ENCODE data around the gene SPATA3.

Gene SPATA3

GRCh38 chr2:230980468-230980867, 15.5 kb upstream of the SPATA3 start:
- DNase-seq (no peak), ATAC-seq (replicated peaks) (no peak)
- H3K4me1 Mint-ChIP-seq = peaks cover 2 to 14% of the 10 kb centered on the region in 2 donors
- no peak overlapping the region for H3K4me3 Mint-ChIP-seq
- H3K27ac Mint-ChIP-seq = no peak overlapping the region
- H3K27me3 Mint-ChIP-seq = peaks cover 19% of the 10 kb centered on the region in 2 donors
- H3K36me3 Mint-ChIP-seq = no peaks in the 10 kb centered on the region
- H3K9me3 Mint-ChIP-seq = no peaks in the 10 kb centered on the region

DNA sequence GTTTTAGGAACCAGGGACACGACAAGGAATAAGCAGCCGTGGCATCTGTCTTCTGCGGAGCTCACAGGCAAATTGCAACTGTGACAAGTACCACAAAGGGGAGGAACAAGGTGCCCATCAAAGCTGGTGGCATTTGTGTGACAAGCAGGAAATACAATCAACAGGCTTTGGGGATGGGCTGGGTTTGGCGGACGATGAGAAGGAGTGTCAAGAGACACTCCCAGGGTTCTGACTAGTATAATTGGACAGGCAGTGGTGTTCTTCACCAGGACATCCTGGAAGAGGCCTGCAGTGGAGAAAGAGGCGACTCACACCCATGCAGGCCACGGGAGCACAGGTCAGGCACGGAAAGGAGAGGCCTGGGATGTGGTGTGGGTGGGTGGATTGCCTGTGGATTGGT, 14.2 kb upstream of the SPATA3 start:
- no peak overlapping the region for H3K4me3 Mint-ChIP-seq
- peaks cover 11 to 14% of the 10 kb centered on the region in 2 donors for H3K4me1 Mint-ChIP-seq
- ATAC-seq (replicated peaks) = no peak
- H3K27me3 Mint-ChIP-seq = peaks cover 14 to 22% of the 10 kb centered on the region in 2 donors
- no peak overlapping the region for H3K27ac Mint-ChIP-seq
- no peaks in the 10 kb centered on the region for H3K36me3 Mint-ChIP-seq
- H3K9me3 Mint-ChIP-seq = no peaks in the 10 kb centered on the region
- DNase-seq = no peak

GRCh38 chr2:230982126-230982525, 13.8 kb upstream of the SPATA3 start:
- Mint-ChIP-seq H3K4me1 (peaks cover 9 to 18% of the 10 kb centered on the region in 2 donors), H3K9me3 (no peaks in the 10 kb centered on the region), H3K4me3 (no peak overlapping the region), H3K36me3 (no peaks in the 10 kb centered on the region), H3K27me3 (peaks cover 13 to 23% of the 10 kb centered on the region in 2 donors), H3K27ac (no peak overlapping the region)
- DNase-seq (no peak), ATAC-seq (replicated peaks) (no peak)

GRCh38 chr2:230982528-230982927, 13.4 kb upstream of the SPATA3 start:
- H3K27ac Mint-ChIP-seq = no peak overlapping the region

GRCh38 chr2:230983566-230983965, 12.4 kb upstream of the SPATA3 start:
- ATAC-seq (replicated peaks) (no peak), DNase-seq (no peak)
- Mint-ChIP-seq H3K9me3 (no peaks in the 10 kb centered on the region), H3K27me3 (peaks cover 20 to 32% of the 10 kb centered on the region in 2 donors), H3K36me3 (no peaks in the 10 kb centered on the region), H3K4me1 (peaks cover 9 to 19% of the 10 kb centered on the region in 2 donors), H3K4me3 (no peak overlapping the region), H3K27ac (peak overlapping the region; percentile 65)

More at GRCh38 chr2:230982528-230982927, 13.4 kb upstream of the SPATA3 start:
- DNase-seq (no peak), ATAC-seq (replicated peaks) (no peak)
- no peak overlapping the region for H3K4me3 Mint-ChIP-seq
- H3K4me1 Mint-ChIP-seq = peaks cover 9 to 19% of the 10 kb centered on the region in 2 donors
- no peaks in the 10 kb centered on the region for H3K36me3 Mint-ChIP-seq
- H3K9me3 Mint-ChIP-seq = no peaks in the 10 kb centered on the region
- peaks cover 13 to 23% of the 10 kb centered on the region in 2 donors for H3K27me3 Mint-ChIP-seq

GRCh38 chr2:230984393-230985220, 11.3 kb upstream of the SPATA3 start:
- no peaks in the 10 kb centered on the region for H3K36me3 Mint-ChIP-seq
- DNase-seq (peak; percentile 30), ATAC-seq (replicated peaks) (peak; percentile 58 to 81)
- peaks cover 9 to 19% of the 10 kb centered on the region in 2 donors for H3K4me1 Mint-ChIP-seq
- H3K27me3 Mint-ChIP-seq = peaks cover 20 to 34% of the 10 kb centered on the region in 2 donors
- H3K9me3 Mint-ChIP-seq = no peaks in the 10 kb centered on the region
- peak overlapping the region; percentile 65 for H3K27ac Mint-ChIP-seq
- H3K4me3 Mint-ChIP-seq = no peak overlapping the region

DNA sequence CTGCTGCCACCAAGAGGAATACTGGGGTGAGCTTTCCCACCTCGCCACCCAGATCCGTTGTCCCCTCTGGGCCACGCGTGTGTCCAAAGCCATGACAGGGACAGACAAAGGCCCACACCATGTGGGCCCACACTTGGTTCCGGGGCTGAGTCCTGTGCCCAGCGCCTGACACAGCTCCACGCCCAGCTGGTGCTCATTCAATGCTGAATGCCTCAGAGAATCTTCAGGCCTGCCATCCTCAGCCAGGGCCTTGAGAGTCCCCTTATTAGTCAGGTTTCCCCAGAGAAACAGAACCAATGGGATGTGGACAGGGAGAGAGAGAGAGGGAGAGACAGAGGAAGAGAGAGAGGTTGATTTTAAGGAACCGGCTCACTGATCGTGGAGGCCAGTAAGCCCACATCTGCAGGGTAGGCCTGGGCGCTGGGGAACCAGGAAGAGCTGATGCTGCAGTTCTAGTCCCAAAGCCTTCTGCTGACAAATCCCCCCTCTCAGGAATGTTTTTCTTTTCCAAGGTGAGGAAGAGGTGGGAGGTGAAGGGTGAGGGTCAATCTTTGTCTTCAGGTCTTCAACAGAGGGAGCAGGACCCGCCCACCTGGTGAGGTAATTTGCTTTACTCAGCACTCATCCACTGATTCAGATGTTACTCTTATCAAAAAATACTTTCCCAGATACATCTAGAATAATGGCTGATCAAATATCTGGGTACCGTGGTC, 10.2 kb upstream of the SPATA3 start:
- Mint-ChIP-seq H3K27me3 (peaks cover 20 to 40% of the 10 kb centered on the region in 2 donors), H3K9me3 (no peaks in the 10 kb centered on the region), H3K36me3 (no peaks in the 10 kb centered on the region), H3K27ac (peak overlapping the region; percentile 31), H3K4me3 (peak overlapping the region in 1 of 2 donors; percentile 68), H3K4me1 (peaks cover 9 to 19% of the 10 kb centered on the region in 2 donors)
- ATAC-seq (replicated peaks) (no peak), DNase-seq (no peak)

DNA sequence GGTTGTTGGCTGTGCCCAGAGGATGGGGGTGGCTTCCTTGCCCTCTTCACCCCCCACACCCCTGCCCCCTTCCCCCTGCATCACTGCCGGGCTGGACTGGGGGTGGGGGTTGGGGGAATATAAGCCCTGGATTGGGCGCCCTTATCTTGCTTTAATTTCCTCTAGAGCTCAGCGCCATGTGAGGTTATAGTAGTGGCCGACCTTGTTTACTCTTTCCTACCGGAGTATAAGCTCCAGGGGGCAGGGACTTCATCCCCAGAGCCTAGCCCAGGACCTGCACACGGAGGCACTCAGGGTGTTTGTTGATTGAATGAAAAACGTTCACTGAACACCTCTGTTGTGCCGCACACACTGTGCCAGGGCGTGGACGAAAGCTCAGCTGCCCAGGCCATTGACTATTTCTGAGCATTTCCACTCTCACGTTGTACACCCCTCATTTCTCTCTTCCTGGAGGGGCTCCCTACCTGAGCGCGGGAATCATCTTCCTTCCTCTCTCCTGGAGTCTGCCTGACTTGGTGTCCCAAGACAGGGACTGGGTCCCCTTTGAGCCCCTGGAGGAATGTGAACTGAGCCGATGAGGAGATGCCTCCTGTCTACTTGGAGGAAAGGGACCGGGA, 9.3 kb upstream of the SPATA3 start:
- ATAC-seq (replicated peaks) = no peak
- Mint-ChIP-seq H3K36me3 (no peaks in the 10 kb centered on the region), H3K9me3 (no peaks in the 10 kb centered on the region), H3K4me1 (peaks cover 9 to 19% of the 10 kb centered on the region in 2 donors), H3K27me3 (peaks cover 24 to 43% of the 10 kb centered on the region in 2 donors), H3K27ac (no peak overlapping the region), H3K4me3 (peak overlapping the region; percentile 66 to 73)
- no peak for DNase-seq

DNA sequence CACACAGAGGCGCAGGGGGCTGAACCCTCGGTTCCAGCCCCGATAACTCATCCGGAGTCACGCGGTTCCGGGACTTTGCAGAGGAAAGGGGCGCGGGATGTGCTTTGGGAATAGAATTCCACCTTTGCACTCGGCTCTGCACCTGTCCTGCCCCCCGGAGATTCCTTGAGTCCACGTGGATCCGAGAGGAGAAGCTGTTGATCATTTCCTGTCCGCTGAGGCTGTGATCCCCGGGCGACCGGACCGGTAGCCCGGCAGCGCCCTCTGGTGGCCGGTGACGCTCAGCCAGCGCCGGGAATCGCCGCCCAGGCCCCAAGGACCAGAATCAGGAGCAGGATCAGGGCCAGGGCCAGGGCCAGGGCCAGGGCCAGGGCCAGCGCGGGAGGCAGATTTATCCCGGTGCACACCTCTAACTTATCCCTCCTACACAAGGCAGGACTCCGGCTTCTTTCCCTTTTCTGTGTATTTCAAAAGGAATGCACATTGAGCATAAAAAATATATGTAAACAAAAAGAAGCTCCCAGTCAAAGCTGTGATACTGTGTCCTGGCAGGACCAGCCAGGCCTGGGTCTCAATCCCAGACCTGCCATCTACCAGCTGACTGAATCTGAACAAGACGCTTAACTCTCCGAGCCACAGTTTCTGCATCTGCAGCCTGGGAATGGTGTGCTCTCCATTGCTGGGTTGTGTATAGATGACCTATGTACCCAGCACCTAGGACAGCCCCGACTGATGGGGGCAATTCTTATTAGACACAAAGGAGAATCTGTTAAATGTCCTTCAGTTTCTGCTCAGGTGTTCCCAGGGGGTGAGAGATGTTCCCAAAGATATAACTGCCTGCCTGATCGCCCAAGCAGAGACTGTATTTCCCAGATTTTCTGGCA, 8.5 kb upstream of the SPATA3 start:
- Mint-ChIP-seq H3K27ac (no peak overlapping the region), H3K4me3 (peak overlapping the region; percentile 66 to 73), H3K4me1 (peaks cover 9 to 19% of the 10 kb centered on the region in 2 donors), H3K9me3 (no peaks in the 10 kb centered on the region), H3K36me3 (no peaks in the 10 kb centered on the region), H3K27me3 (peaks cover 27 to 43% of the 10 kb centered on the region in 2 donors)
- DNase-seq (peak; percentile 57), ATAC-seq (replicated peaks) (peak; percentile 72 to 82)

DNA sequence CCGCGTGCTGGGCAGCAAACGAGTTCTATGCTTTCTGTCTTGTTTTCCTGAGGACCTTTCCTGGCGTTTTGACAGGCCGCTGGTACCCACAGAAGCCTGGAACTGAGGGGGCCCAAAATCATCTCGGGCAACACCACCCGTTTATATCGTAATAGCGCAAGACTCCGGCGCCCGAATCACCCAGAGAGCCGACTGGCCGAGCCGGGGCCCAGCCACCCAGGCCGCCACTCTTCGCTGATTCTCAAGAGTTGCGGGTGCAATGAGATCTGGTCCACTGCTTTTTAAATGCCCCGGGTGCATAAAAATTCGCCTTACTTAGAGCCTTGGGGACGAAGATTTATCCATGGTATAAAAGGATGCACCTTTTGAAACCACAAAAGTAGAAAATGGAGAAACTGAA, 6.2 kb upstream of the SPATA3 start:
- Mint-ChIP-seq H3K4me3 (no peak overlapping the region), H3K27ac (no peak overlapping the region), H3K27me3 (peaks cover 32 to 67% of the 10 kb centered on the region in 2 donors), H3K36me3 (no peaks in the 10 kb centered on the region), H3K4me1 (peaks cover 5 to 19% of the 10 kb centered on the region in 2 donors), H3K9me3 (no peaks in the 10 kb centered on the region)
- ATAC-seq (replicated peaks) = no peak
- DNase-seq = no peak

DNA sequence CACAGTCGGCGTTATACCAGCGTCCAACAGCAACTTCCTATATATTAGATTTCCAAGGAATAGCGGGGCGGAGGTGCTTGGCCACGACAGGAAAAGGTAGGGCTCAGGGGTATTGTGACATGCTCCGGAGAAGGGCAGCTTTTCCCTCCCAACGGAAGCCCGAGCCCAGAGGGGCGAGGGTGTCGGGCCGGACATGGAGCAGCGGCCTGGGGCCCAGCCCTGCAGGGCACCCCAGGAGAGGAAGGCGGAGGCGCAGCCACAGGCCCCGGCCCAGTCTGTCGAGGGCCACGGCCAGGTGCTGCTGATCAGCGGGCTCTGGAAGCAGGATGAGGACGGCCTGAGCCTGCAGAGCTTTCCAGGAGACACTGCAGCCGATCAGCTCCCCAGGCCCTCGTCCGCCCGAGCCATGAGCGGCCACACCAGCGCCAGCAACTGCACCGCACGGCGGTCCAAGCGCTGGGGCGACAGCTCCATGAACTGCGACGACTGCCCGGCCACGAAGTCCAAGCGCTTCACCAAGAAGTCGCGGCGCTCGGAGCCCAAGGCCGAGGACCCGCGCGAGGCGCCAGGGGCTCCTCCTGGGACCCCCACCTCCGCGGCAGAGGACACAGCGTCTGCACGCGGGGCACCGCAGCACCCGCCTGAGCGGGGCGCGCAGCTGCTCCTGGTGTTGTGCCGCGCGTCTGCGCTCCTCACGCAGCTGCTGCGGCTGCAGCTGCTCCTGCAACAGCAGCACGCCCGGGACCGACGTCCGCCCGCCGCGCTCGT, 5.6 kb upstream of the SPATA3 start:
- Mint-ChIP-seq H3K27me3 (peaks cover 36 to 72% of the 10 kb centered on the region in 2 donors), H3K27ac (no peak overlapping the region), H3K4me1 (peaks cover 3 to 19% of the 10 kb centered on the region in 2 donors), H3K36me3 (no peaks in the 10 kb centered on the region), H3K4me3 (no peak overlapping the region), H3K9me3 (no peaks in the 10 kb centered on the region)
- ATAC-seq (replicated peaks) = no peak
- DNase-seq = no peak

DNA sequence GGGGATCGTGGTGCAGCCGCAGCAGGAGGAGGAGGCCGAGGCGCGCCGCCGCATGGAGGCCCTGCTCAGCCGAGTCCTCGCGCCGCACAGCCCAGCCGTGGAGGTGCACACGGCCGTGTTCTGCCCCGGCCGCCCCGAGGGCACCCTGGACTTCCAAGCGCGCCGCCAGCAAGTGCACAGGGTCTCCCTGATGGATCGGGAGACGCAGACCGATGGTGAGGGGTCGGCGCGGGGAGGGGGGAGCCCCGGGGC, 5.1 kb upstream of the SPATA3 start:
- Mint-ChIP-seq H3K4me3 (no peak overlapping the region), H3K27me3 (peaks cover 36 to 72% of the 10 kb centered on the region in 2 donors), H3K36me3 (no peaks in the 10 kb centered on the region), H3K27ac (no peak overlapping the region), H3K9me3 (no peaks in the 10 kb centered on the region), H3K4me1 (peaks cover 0 to 14% of the 10 kb centered on the region in 2 donors)
- DNase-seq (no peak), ATAC-seq (replicated peaks) (no peak)

- no peaks in the 10 kb centered on the region for H3K9me3 Mint-ChIP-seq
- peaks cover 0 to 6% of the 10 kb centered on the region in 2 donors for H3K4me1 Mint-ChIP-seq
- ATAC-seq (replicated peaks) = no peak
- H3K36me3 Mint-ChIP-seq = no peaks in the 10 kb centered on the region
- H3K27me3 Mint-ChIP-seq = peaks cover 41 to 72% of the 10 kb centered on the region in 2 donors
- no peak for DNase-seq
- H3K27ac Mint-ChIP-seq = no peak overlapping the region
- no peak overlapping the region for H3K4me3 Mint-ChIP-seq
Observed at GRCh38 chr2:230991598-230991997, 4.3 kb upstream of the SPATA3 start.
